Measurements from ENCODE around the gene NME4.

DNA sequence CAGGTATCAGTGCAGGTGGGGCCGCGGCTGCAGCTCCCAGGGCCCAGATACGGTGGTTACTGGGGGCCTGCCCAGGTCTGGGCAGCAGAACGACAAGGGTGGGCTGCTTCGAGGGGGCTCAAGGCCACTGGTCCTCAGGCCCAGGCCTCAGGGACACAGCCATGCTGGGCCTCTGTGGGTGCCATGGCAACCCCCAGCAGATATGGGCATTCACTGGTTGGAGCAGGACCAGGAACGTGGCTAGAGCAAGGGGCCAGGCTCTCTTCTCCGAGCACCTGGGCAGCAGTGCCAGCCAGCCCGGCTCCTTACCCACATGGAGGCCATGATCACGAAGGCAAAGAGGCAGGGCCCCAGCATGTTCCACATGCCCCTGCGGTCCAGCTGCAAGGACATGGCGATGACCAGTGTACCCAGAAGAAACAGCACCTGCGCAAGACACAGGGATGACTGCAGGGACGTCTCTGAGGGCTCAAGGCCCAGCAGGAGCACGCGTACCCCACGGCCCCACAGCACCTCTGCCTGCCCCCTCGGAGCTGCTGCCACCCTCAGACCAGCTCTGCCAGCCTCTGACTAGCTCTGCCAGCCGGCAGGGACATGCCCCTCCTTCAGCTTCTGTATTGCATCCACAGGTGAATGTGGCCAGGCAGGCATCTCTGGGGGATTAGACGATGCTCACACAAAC lies 24.6 kb upstream of the NME4 start:
- TF ChIP-seq, protein P1, sequence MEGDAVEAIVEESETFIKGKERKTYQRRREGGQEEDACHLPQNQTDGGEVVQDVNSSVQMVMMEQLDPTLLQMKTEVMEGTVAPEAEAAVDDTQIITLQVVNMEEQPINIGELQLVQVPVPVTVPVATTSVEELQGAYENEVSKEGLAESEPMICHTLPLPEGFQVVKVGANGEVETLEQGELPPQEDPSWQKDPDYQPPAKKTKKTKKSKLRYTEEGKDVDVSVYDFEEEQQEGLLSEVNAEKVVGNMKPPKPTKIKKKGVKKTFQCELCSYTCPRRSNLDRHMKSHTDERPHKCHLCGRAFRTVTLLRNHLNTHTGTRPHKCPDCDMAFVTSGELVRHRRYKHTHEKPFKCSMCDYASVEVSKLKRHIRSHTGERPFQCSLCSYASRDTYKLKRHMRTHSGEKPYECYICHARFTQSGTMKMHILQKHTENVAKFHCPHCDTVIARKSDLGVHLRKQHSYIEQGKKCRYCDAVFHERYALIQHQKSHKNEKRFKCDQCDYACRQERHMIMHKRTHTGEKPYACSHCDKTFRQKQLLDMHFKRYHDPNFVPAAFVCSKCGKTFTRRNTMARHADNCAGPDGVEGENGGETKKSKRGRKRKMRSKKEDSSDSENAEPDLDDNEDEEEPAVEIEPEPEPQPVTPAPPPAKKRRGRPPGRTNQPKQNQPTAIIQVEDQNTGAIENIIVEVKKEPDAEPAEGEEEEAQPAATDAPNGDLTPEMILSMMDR (conservative IDR thresholded peaks at IDR 0.05 in 1 of 2, IDR thresholded peaks at IDR 0.05 in 1 of 2; ENCODE audit: low read depth in 1 of 2, low read length in 2 of 2), result no peak
- TF ChIP-seq EZH2 (IDR thresholded peaks at IDR 0.05; ENCODE audit: low read length, missing control alignments), result no peak
